GM19099 (cell line): Measurements from ENCODE around the gene SUN3.

ENCODE experiments used
- POLR2A ChIP-seq: IDR thresholded peaks from 3 replicates; pipeline ENCODE4 v1.6.1; 2011; ENCODE audit warnings: low read depth; ENCODE audit not compliant: insufficient read length; ENCODE audit errors: extremely low read depth

SUN3 gene

GRCh38 chr7:47944536-47945260, 84.2 kb downstream of the SUN3 start:
- TF ChIP-seq POLR2A, result no peak

GRCh38 chr7:47943676-47944474, 85.0 kb downstream of the SUN3 start:
- TF ChIP-seq POLR2A, result no peak

- TF ChIP-seq POLR2A, result no peak
Measured at GRCh38 chr7:47942132-47942531, 86.8 kb downstream of the SUN3 start.

GRCh38 chr7:47941136-47941844, 87.6 kb downstream of the SUN3 start:
- TF ChIP-seq POLR2A, result no peak

GRCh38 chr7:47940088-47941013, 88.6 kb downstream of the SUN3 start:
- no peak for TF ChIP-seq POLR2A

- TF ChIP-seq POLR2A, result no peak
Measured at GRCh38 chr7:47939425-47940036, 89.4 kb downstream of the SUN3 start.

- TF ChIP-seq POLR2A, result no peak
Measured at GRCh38 chr7:47938574-47939165, 90.2 kb downstream of the SUN3 start.

- TF ChIP-seq POLR2A, result no peak
Measured at GRCh38 chr7:47937711-47938573, 91.0 kb downstream of the SUN3 start.
